GM18868 (cell line): ENCODE data around the gene CDC42EP5.
"Not testable (repeated sequence)": the region's sequence is repeated elsewhere in the genome, so short reads cannot be mapped to it uniquely, and the experiment has no call there.

Source experiments
- ATAC-seq: cut with Tn5 transposase; IDR thresholded peaks from one replicate; pipeline ENCODE4 v1.9.1; 2021; ENCODE audit warnings: mild to moderate bottlenecking, moderate library complexity; ENCODE audit not compliant: unreplicated experiment

The CDC42EP5 gene

DNA sequence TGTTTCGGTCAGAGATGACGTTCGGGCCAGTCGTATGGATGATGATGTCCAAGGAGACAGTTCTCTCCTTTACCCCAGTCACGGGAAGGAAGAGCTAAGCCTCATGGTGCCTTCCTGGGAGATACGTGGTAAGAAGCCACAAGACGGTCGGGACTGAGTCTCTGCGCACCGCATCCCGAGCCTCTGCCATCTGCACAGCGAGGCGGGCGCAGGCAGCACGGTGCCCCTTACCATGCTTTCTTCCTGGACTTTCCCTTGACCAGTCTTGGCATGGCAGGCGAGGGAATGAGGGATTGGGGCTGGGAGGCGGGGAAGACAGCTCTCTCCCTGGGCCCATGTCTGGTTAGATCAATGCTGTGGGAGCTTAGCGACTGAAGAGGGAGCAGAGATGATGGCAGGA, 19.5 kb upstream of the CDC42EP5 start:
- no peak for ATAC-seq

GRCh38 chr19:54489766-54490165, 16.7 kb upstream of the CDC42EP5 start:
- ATAC-seq, result no peak

DNA sequence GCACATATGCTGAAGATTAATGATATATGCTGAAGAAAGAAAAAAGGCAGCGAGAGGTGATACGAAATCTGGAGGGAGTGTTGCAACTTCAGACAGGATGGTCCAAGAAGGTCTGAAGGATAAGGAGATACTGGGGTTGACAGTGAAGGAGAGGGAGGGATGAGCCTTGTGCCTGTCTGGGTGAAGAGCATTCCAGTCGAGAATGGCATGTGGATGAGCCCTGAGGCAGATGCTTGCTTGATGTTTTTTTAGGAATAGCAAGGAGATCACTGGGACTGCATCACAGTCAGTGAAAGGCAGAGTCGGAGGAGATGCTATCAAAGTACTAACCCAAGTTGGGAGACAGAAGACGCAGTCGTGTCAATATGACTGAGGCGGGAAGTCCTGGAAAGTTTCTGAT, 16.2 kb upstream of the CDC42EP5 start:
- no peak for ATAC-seq

DNA sequence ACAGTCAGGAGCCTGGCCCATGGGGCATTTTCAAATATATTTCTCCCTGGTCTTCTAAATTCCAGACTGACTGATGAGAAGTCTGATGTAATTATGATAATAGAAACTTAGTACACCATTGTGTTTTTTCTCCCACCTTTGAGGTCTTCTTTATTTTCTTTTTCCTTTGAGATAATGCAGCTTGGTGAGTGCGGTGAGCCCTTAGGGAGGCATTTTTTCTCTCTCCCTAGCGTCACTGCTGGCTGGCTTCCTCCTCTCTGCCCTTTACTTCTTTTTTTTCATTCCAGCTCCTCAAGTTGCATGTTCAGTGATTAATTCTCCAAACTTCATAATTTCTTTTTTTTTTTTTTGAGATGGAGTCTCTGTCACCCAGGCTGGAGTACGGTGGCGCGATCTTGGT, 12.8 kb upstream of the CDC42EP5 start:
- no peak for ATAC-seq

DNA sequence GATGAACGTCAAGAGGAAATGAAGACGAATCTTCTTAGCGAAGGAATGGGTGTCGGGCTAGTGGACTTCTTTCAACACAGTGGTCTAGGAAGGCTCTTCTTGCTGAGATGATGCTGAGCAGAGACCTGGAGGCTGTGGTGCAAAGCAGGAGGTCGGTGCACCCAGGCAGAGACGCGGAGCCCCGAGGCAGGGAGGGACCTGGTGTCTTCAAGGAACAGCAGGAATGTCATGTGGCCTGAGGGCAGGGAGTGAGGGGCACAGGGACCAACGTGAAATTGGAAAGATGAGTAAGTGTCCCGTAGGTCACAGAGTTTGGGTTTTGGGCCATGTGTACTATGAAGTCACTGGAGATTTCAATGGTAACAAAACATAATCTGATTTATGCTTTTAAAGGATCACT, 11.4 kb upstream of the CDC42EP5 start:
- ATAC-seq, result no peak

GRCh38 chr19:54482889-54483288, 9.8 kb upstream of the CDC42EP5 start:
- no peak for ATAC-seq

- ATAC-seq, result no peak
Observed at GRCh38 chr19:54481326-54481930, 8.3 kb upstream of the CDC42EP5 start.

DNA sequence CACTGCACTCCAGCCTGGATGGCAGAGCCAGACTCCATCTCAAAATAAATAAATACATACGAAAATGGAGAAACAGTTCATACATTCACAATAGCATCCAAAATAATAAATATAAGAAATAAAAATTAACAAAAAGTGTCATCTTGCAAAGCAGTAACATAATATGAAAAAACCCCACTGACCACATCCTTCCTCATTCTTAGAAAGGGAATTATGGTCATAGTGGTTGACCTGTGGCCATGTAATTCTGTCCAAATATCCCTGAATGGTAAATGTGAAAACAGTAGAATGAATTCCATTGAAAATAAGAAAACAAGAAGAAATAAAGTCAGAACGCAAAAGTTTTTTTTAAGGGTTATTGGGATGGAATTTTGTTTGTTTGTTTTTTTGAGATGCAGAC, 7.0 kb upstream of the CDC42EP5 start:
- ATAC-seq, result no peak

GRCh38 chr19:54478677-54479266, 5.7 kb upstream of the CDC42EP5 start:
- no peak for ATAC-seq

- ATAC-seq, result no peak
Observed at GRCh38 chr19:54477650-54478049, 4.6 kb upstream of the CDC42EP5 start.

- no peak for ATAC-seq
Observed at GRCh38 chr19:54475706-54476105, 2.6 kb upstream of the CDC42EP5 start.

DNA sequence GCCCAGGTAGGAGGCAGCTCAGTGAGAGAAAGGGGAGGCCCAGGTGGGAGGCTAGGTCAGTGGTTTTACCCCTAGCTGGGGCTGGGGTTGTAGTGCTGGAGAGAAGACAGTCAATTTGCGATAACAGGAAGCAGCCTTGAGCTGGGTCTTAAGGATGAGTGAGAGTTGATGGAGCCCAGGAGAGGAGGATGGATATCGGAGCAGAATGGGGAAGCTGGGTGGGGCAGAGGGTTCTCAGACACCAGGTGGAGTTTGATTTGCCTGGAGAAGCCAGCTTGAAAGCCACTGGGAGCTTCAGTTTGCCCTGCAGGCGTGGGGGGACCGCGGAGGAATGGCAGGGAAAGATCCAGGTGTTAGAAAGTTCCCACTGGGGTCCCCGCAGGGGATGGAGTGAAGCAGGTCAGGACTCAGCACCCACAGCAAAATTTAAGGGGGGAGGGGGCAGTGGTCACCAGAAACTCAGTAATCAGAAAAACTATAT, 836 bp upstream of the CDC42EP5 start:
- ATAC-seq, result no peak

DNA sequence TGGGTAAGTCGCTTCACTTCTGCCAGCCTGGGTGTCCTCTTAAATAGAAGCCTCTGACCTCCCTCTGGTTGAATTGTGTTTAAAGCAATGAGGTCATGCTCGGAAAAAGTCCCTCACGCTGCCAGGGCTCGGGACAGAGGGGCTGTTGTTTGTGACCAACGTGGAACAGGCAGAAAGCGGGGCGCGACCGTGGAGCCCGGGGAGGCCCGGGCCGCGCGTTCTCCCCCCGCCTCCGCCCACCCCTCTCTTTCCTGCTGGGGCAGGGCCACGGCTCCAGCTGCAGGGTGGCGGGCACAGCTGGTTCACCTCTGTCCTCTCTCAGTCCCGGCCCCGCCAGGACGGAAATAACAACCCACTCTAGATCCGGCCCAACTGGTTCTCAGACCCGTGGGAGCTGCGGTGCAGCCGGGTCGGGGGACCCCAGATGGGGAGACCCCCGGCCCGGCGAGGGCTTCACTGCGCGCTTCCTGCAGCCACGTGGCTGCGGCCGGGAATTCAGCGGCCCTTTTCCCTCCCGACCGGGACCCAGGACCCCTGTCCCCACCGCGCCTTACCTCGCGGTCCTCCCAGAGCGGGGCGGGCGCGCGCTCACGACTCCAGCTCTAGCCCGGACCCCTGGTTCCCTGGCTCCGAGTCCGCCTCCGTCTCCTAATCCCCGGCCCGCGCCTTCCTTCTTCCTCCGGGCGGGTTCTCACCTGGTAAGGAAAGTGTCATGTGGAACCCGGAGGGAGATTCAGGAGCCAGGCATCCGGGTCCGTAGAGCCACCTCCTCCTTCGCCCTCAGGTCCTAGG, 1.9 kb downstream of the CDC42EP5 start:
- no peak for ATAC-seq

DNA sequence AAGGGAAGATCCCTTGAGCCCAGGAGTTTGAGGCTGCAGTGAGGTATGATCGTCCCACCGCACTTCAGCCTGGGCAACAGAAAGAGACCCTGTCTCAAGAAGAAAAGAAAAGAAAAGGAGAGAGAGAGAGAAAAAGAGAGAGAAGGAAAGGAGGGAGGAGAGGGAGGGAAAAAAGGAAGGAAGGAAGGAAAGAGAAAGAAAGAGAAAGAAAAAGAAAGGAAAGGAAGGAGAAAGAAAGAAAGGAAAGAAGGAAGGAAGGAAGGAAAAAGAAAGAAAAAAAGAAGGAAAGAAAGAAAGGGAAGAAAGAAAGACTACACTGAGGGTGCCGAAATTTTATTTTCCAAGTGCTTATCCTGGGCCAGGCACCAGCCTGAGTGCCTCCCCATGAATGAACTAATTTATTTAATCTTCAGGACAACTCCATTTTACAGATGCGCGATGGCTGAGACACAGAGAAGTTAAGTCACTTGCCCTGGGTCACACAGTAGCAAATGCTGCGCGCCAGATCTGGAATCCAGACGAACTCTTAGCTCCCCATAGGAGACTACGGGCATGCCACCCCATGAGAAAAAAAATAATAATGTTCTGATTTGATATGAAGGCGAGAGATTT, 2.7 kb downstream of the CDC42EP5 start:
- ATAC-seq, result no peak

DNA sequence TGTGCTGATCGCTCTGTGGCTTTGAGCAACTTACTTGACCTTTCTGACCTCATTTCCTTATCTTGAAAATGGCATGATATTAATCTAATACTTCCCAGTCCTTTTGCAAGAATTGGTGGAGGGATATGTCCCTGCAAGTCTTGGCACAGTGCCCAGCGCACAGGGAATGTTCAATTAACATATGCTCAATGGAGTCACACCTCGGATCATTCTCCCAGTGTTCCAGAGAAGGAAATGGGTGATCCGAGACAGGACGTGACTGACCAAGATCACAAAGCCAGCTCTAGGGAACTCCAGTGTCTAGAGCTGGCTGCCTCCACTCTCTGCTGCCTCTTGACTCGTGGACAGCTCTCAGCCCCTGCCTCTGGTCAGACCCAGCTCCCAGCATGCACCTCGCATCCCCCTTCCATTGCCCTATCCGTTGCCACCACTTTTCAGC, 3.6 kb downstream of the CDC42EP5 start:
- ATAC-seq, result no peak

DNA sequence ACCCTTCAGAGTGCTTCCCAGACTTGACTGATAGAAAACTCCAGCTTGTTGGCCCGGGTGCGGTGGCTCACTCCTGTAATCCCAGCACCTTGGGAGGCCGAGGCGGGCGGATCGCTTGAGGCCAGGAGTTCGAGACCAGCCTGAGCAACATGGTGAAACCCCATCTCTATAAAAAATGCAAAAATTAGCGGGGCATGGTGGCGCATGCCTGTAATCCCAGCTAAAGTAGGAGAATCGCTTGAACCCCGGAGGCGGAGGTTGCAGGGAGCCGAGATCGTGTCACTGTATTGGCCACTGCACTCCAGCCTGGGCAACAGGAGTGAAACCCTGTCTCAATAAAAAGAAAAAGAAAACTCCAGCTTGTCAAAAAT, 7.0 kb downstream of the CDC42EP5 start:
- ATAC-seq, result not testable (repeated sequence)

DNA sequence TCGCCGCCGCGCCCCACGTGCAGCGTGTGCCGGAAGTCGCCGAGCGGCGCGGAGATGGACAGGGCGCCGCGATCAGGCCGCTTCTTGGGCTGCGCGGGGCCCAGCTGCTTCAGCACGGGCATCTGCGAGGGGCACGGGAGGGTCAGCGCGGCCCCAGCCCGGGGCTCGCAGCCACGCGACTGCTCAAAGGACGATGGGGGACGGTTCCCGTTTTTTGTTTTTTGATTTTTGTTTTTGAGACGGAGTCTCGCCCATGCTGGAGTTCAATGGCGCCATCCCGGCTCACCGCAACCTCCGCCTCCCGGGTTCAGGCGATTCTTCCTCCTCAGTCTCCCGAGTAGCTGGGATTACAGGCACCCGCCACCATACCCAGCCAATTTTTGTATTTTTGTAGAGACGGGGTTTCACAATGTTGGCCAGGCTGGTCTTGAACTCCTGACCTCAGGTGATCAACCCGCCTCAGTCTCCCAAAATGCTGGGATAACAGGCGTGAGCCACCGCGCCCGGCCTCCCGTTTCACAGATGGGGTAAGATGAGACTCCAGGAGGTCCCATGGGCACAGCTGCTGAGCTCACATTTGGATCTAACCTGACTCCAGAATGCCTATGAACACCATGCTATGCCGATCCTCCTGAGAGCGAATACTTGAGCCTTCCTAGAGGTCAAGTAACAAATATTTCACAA, 7.5 kb downstream of the CDC42EP5 start:
- no peak for ATAC-seq

- ATAC-seq, result peak; percentile 53
Observed at GRCh38 chr19:54464630-54465425, 8.3 kb downstream of the CDC42EP5 start.

DNA sequence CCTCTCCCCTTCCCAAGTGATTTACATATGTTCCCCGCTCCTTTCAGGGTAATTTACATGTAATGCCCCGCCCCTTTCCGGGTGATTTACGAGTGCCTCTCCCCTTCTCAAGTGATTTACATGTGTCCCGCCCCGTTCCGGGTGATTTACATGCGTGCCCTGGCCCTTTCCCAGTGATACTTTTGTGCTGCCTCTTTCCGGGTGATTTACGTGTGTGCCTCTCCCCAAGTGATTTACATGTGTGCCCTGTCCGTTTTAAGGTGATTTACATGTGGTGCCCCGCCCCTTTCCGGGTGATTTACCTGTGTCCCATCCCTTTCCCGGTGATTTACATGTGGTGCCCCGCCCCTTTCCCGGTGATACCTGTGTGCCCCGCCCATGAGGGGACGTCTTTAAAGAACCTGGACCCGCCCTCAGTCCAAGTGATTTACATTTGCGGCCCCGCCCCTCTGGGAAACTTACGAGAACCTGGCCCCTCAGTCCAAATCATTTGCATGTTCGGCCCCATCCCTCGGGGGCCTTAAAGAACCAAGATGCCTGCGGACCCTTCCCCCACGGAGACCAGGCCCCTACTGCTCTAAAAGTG, 9.0 kb downstream of the CDC42EP5 start:
- peak; percentile 33 for ATAC-seq

DNA sequence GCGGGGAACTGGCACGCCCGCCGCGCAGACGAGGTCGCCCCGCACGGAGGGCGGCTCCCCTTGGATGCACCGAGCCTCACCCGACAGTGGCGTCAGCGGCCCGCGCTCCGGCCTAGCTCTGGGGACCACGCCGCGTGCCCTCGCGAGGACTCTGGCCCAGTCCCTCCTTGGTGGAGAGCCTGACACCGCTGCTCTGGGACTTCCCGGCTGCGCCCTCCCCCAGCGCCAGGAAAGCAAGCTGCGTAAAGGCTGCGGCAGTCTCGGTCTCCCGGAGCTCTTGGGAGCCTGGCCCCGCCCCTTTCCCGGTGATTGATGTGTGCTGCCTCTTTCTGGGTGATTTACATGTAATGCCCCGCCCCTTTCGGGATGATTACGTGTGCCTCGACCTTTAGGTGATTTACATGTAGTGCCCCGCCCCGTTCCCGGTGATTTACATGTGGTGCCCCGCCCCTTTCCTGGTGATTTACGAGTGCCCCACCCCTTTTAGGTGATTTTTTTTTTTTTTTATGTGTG, 9.5 kb downstream of the CDC42EP5 start, which contains the start of gene LENG9:
LENG9 (minus strand) TSS at position 248 of the 513 bp plus-strand sequence. CDS start 252 bp downstream, outside the sequence.
- ATAC-seq, result peak; percentile 52
